Adrenal gland (tissue), 5 donors: ENCODE measurements around the gene NDUFAF2.

Source experiments
- POLR2A ChIP-seq, 2 donors: fragments of 450-650 bp; IDR thresholded peaks; one replicate each; pipeline ENCODE4 v1.6.1; 2017; ENCODE audit warnings: antibody characterized with exemption in 2 of 2, mild to moderate bottlenecking in 2 of 2, moderate library complexity in 1 of 2
- TF ChIP-seq, protein P1 (sequence below), 6 experiments: fragments of 450-650 bp in 4 of 6; fragments of 200-600 bp in 2 of 6; sonication (generic) in 1 of 6; IDR thresholded peaks; 1 replicate in 5 of 6; 2 replicates in 1 of 6; pipeline versions ENCODE4 v1.5.1 to v1.8.0; 2016 to 2021; ENCODE audit warnings: antibody characterized with exemption in 6 of 6, mild to moderate bottlenecking in 2 of 6, moderate library complexity in 1 of 6
- donor health status: DM: no; HTN: no; CAD: no.

DNA sequence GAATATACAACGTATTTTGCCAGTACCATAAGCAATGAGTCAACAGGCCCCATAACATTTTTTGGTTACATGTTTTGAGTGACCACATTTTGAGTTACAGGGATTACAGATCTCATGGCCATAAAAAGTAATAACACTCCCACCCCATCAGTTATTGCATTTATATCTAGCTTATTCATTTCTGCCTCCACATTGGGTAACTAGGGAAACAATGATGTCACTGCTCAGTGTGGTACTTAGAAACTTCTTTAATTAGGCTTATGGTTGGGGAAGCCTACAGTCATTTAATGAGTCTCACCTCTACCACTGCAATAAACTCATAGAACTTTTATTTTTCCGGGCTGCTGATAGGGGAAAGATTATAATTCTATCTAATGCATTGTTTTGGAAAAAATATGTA lies 257.2 kb downstream of the NDUFAF2 start:
- TF ChIP-seq POLR2A (IDR thresholded peaks at IDR 0.05): no peak
- TF ChIP-seq, protein P1, sequence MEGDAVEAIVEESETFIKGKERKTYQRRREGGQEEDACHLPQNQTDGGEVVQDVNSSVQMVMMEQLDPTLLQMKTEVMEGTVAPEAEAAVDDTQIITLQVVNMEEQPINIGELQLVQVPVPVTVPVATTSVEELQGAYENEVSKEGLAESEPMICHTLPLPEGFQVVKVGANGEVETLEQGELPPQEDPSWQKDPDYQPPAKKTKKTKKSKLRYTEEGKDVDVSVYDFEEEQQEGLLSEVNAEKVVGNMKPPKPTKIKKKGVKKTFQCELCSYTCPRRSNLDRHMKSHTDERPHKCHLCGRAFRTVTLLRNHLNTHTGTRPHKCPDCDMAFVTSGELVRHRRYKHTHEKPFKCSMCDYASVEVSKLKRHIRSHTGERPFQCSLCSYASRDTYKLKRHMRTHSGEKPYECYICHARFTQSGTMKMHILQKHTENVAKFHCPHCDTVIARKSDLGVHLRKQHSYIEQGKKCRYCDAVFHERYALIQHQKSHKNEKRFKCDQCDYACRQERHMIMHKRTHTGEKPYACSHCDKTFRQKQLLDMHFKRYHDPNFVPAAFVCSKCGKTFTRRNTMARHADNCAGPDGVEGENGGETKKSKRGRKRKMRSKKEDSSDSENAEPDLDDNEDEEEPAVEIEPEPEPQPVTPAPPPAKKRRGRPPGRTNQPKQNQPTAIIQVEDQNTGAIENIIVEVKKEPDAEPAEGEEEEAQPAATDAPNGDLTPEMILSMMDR (IDR thresholded peaks at IDR 0.05): no peak
